ENCODE data around the gene COPS7B. TPM values are rescaled to one million over a fixed set of nuclear protein-coding genes. Genes with fewer than 3 reads are reported as not detected.

COPS7B gene
- total and polyA plus RNA-seq, 3 donors from 2014 or later = 68.8 to 84.8 (median 71.2) TPM

- H3K36me3 ChIP-seq (ENCODE audit: low read depth, missing control alignments) = no peaks in the 10 kb centered on the region
- no peak overlapping the region for H3K4me3 ChIP-seq
- H3K9me3 ChIP-seq = no peaks in the 10 kb centered on the region
- no peak overlapping the region for H3K27ac ChIP-seq
- intact Hi-C loops (cut with DNase I; ENCODE audit: low total_unique reads) = no loop called here
- no peaks in the 10 kb centered on the region for H3K27me3 ChIP-seq
- DNase-seq = no peak
- H3K4me1 ChIP-seq = no peaks in the 10 kb centered on the region
- TF ChIP-seq POLR2A (IDR thresholded peaks at IDR 0.05) (no peak), CTCF (IDR thresholded peaks at IDR 0.05) (no peak)
These were observed 20.7 kb upstream of the COPS7B start for GRCh38 chr2:231765496-231765929.

GRCh38 chr2:231769170-231770136, 16.8 kb upstream of the COPS7B start:
- no peak overlapping the region for H3K4me3 ChIP-seq
- no peak for DNase-seq
- H3K9me3 ChIP-seq = no peaks in the 10 kb centered on the region
- H3K4me1 ChIP-seq = no peaks in the 10 kb centered on the region
- H3K27ac ChIP-seq = no peak overlapping the region
- intact Hi-C loops (cut with DNase I; ENCODE audit: low total_unique reads) = no loop called here
- no peaks in the 10 kb centered on the region for H3K27me3 ChIP-seq
- WGBS, 2 donors = 80 to 85% methylated on average over 6 of the region's 6 CpGs
- no peak for TF ChIP-seq POLR2A (IDR thresholded peaks at IDR 0.05)
- TF ChIP-seq CTCF (IDR thresholded peaks at IDR 0.05) = no peak
- no peaks in the 10 kb centered on the region for H3K36me3 ChIP-seq (ENCODE audit: low read depth, missing control alignments)

- peak; percentile 21 for DNase-seq
These were observed 5.9 kb upstream of the COPS7B start for GRCh38 chr2:231780123-231780908.

More at GRCh38 chr2:231780123-231780908, 5.9 kb upstream of the COPS7B start:
- Histone ChIP-seq H3K27ac (peak overlapping the region; percentile 83 to 85), H3K4me1 (peaks cover 12% of the 10 kb centered on the region), H3K9me3 (no peaks in the 10 kb centered on the region), H3K36me3 (ENCODE audit: low read depth, missing control alignments) (no peaks in the 10 kb centered on the region), H3K27me3 (no peaks in the 10 kb centered on the region), H3K4me3 (peak overlapping the region; percentile 66 to 89)
- TF ChIP-seq POLR2A (IDR thresholded peaks at IDR 0.05) (no peak), CTCF (IDR thresholded peaks at IDR 0.05) (no peak)
- WGBS, 2 donors = 13% methylated on average over 14 to 30 of the region's 51 CpGs
- intact Hi-C loops (cut with DNase I; ENCODE audit: low total_unique reads) = no loop called here
